IPS-NIHi7 (cell line): ENCODE measurements around the gene SHC3.

Experiments
- DNase-seq: peaks from one replicate; pipeline ENCODE4 v3.0.0; 2012; ENCODE audit warnings: mixed read lengths; ENCODE audit errors: extremely low spot score

Gene SHC3

DNA sequence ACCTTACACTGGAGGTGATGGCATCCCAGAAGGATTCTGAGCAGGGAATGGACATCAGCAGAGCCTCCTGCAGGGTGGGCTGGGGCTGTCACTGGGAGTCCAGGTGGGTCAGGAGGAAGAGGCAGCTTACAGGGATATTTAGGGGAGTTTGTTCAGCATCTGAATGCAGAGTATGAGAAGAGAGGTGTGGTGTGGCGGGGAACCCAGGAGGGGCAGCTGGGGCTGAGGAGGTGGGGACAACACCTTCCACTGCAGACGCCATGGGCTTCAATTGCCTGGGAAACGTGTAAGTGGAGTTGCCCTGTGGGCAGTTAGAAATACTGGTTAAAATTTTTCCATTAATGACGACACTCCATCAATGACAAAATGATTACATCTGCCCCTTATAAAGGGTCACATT is 153.9 kb downstream of the SHC3 start:
- no peak for DNase-seq

DNA sequence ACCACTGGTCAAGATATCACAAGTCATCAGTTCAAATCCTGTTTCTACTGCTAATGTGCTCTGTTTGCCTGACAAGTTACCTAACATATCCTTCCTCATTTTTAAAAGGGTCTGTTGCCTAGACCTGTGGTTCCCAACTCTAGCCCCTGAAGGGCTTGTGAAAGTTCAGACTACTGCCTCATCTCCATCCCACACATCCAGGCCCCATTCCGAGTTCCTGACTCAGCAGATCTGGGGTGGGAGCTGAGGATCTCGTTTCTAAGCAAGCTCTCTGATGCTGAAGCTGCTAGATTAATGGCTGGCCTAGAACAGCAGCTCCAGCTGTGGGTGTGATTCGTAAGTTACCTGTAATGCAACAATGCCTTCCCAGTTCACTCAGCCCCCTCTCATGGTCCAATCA is 154.9 kb downstream of the SHC3 start:
- DNase-seq, result no peak

GRCh38 chr9:89022902-89023301 is 155.7 kb downstream of the SHC3 start:
- DNase-seq, result no peak

- DNase-seq, result no peak
Observed at GRCh38 chr9:89022001-89022759, 156.4 kb downstream of the SHC3 start.

GRCh38 chr9:89021154-89021803 is 157.3 kb downstream of the SHC3 start:
- DNase-seq, result no peak

DNA sequence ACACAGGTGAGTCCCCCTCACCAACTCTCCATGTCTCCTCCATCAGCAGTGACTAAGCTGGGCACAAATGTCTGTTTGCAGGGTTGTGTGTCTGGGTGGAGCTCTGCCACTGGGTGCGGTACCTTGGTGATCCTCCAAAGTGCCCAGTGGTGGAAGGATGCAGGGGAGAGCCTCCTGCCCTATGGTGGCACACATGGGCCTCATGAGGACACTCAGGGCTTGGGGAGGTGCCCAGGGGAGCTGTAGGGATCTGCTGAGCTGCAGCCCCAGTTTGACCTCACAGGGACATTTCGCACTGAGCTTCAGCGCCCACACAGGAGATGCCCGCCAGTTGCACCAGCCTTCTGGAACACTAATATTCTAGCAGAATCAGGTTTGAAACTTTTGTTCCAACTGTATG is 157.9 kb downstream of the SHC3 start:
- no peak for DNase-seq

DNA sequence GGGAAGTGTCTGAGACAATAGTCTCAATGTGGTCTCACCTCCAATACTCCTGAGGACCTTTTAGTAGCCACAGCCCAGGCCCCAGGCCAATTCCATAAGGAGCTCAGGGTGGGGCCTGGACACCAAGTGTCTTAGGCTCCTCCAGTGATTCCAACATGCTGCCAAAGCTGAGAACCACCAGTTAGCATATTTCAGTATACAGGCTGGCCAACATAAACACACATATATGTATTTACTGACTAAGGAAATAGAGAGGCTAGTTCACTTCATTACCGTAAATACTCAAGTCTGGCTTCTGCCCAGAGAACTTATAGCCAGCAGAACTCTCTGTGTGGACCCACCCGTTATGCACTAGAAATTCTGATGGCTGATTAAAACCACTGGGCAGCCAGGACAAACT is 163.3 kb downstream of the SHC3 start:
- DNase-seq, result no peak

- no peak for DNase-seq
Observed at GRCh38 chr9:89014153-89014552, 164.5 kb downstream of the SHC3 start.

DNA sequence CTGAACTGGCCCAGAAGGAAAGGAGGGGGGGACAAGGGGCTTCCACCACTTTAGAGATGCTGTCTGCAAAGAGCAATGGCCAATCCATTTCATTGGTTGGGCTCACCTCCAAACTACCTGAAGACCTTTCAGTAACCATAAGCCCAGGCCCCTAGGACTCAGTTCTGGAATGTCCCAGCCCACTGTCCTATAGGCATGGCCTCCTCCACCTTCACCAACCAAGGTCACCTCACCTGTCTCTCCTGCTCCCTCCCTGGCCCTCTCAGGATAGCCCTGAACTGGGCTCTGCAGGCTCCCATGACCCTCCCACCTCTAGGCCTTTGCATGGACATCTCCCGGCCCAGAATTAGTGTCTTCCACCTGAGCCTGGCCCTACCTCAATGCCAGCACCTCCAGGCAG is 165.0 kb downstream of the SHC3 start:
- DNase-seq, result no peak

GRCh38 chr9:89012294-89013042 is 166.2 kb downstream of the SHC3 start:
- DNase-seq, result no peak

GRCh38 chr9:89011683-89012082 is 166.9 kb downstream of the SHC3 start:
- DNase-seq, result no peak

DNA sequence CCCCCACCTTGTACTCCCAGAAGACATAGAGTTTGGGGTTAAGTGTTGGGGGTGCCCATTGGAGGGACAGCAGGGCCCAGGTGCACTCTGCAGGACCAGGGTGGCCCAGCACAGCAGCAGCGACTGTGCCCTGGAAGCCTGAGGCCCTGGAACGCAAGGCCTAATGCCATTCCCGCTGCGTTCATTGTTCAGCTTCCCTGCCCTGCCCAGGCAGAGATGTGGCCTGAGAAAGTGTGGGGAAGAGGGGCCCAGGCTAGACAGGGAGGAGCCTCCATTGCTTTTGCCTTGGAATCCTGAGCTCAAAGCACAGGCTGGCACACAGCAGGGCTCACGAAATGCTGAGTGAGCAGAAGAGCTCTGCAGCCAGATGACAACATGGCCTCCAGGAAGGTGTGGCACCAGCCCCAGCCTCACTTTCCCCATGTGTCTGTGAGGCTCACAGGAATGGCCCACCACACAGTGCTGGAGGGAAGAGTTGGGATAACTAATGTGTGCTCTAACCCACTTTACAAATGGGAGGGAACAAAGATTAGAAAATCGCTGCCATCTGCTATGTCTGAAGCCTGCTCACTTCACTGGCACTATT is 168.0 kb downstream of the SHC3 start:
- DNase-seq, result no peak

- DNase-seq, result no peak
Observed at GRCh38 chr9:89010056-89010455, 168.6 kb downstream of the SHC3 start.

DNA sequence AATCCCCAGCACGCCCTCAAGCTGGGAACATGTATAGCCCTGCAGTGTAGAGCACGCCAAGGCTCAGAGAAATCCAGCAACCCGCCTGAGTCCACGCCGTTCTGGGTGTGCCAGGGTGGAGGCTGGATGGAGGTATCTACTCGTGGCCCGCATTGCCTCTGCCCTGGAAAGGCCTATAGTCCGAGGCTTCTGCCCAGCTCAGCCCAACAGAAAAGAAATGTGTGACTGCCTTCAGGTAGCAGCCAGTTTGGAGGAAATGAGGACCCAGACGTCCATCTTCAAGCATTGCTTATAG is 169.1 kb downstream of the SHC3 start:
- no peak for DNase-seq

GRCh38 chr9:89008744-89009545 is 169.7 kb downstream of the SHC3 start:
- no peak for DNase-seq

DNA sequence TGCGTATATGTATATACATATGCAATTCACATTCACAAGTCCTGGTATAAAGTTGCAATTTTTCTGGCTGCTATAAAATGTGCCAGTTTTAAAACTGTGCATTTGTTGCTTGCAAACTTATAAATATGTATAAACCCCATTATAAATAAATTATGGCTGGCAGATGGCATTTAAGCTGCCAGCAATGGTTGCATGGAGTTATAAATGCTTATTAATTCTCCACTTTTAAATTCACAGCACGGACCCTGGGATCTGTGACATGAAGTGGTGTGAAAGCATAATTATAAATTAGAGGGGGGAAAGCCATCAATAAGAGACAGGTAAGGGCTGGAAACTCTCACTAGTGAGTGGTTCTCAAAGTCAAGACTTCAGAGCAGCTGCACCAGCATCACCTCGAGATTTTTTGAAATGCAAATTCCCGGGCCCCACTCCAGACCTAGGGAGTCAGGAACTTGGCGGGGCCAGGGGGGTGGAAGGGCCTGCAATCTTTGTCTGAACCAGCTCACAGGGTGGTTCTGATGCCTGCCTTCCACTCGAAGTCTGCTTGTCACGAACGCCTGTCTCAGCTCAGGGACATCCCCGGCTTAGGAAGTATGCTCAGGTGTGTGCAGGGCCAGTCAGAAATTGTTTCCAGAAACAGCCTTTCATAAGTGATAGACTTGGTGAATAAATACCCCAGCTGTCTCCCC is 170.4 kb downstream of the SHC3 start:
- no peak for DNase-seq

GRCh38 chr9:89006996-89007967 is 171.3 kb downstream of the SHC3 start:
- DNase-seq, result no peak

- no peak for DNase-seq
Observed at GRCh38 chr9:89006267-89006666, 172.4 kb downstream of the SHC3 start.

DNA sequence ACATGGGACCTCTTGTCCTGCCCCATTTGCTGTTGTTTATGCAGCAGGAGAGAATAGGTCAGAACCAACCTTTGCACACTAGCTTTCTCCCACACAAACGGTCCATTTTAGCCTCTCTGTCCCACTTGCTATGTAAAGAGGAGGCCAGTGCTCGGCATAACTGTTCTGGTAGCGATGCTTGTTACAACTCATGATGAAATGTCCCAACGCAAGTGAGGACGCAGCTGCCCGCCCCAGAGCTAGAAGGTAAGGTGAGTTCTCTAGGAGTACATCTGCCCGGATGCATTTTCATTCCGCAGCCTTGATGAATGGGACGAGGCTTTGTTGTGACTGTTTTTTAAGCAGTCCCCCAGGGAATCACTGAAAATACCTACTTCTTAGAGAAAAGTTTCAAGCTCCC is 173.3 kb downstream of the SHC3 start:
- DNase-seq, result no peak

GRCh38 chr9:89002987-89003386 is 175.6 kb downstream of the SHC3 start:
- DNase-seq, result no peak
